Activated B cell treated with CpG ODN at 0.5 μM for 24 hours (primary cell): ENCODE results near the gene ENHO. TPM values are rescaled to one million over a fixed set of nuclear protein-coding genes. Genes with fewer than 3 reads are reported as not detected.

Experiments
- ATAC-seq: fragments of 200-7000 bp; cut with Tn5 transposase; one replicate; pipeline ENCODE4 v1.10.0; 2021; ENCODE audit warnings: low read depth, mild to moderate bottlenecking, moderate library complexity
- CTCF ChIA-PET: fragments of 350-600 bp; sonication (Branson Sonifier 250); formaldehyde crosslinking; loops from one replicate; lab custom pipeline; 2021; ENCODE audit warnings: antibody characterized with exemption; lab: Charles Lee
- POLR2A ChIA-PET: fragments of 350-600 bp; sonication (Branson Sonifier 250); formaldehyde crosslinking; loops from one replicate; lab custom pipeline; 2021; ENCODE audit warnings: antibody characterized with exemption; lab: Charles Lee
- DNase-seq: peaks from one replicate; pipeline ENCODE4 v3.0.0; 2022
- H3K27ac Mint-ChIP-seq: one replicate; pipeline ENCODE4 v1.8.0; 2020; ENCODE audit warnings: mixed read lengths
- H3K27me3 Mint-ChIP-seq: one replicate; pipeline ENCODE4 v1.8.0; 2021; ENCODE audit warnings: mixed read lengths
- H3K36me3 Mint-ChIP-seq: one replicate; pipeline ENCODE4 v1.8.0; 2021; ENCODE audit warnings: low read depth, mixed read lengths
- H3K4me1 Mint-ChIP-seq: one replicate; pipeline ENCODE4 v1.8.0; 2021; ENCODE audit warnings: mixed read lengths
- H3K4me3 Mint-ChIP-seq: one replicate; pipeline ENCODE4 v1.8.0; 2020; ENCODE audit warnings: mild to moderate bottlenecking, mixed read lengths
- H3K9me3 Mint-ChIP-seq: one replicate; pipeline ENCODE4 v1.8.0; 2020; ENCODE audit warnings: mixed read lengths
- CTCF ChIP-seq: fragments of 200-600 bp; IDR thresholded peaks from one replicate; pipeline ENCODE4 v1.8.0; 2022; ENCODE audit warnings: antibody characterized with exemption, mild to moderate bottlenecking
- intact Hi-C: fragments of 100-400 bp; cut with micrococcal nuclease; formaldehyde crosslinking; loops from one replicate; pipeline ENCODE4 v1.15.1; 2024
- total RNA-seq: library from RNA; stranded (reverse); gene quantifications from 2 replicates; pipeline ENCODE4 v1.2.3, GENCODE V29; 2022

ENHO gene
- total RNA-seq, 1 donor from 2014 or later, result not detected

GRCh38 chr9:34491596-34491995, 31.2 kb downstream of the ENHO start:
- H3K36me3 Mint-ChIP-seq, result no peaks in the 10 kb centered on the region
- CTCF ChIA-PET, result no interaction called here

GRCh38 chr9:34490760-34491159, 32.0 kb downstream of the ENHO start:
- ChIA-PET CTCF (interaction anchor here (1.1 to 1.6 kb wide), 2 partner anchors 87 to 113 kb away, joined by 3 read pairs; no protein-coding TSS in a partner anchor), POLR2A (no interaction called here)
- Mint-ChIP-seq H3K4me1 (no peaks in the 10 kb centered on the region), H3K36me3 (no peaks in the 10 kb centered on the region), H3K4me3 (no peak overlapping the region), H3K27me3 (peaks cover 29% of the 10 kb centered on the region), H3K9me3 (peaks cover 2% of the 10 kb centered on the region), H3K27ac (no peak overlapping the region)
- TF ChIP-seq CTCF, result no peak
- ATAC-seq (no peak), DNase-seq (no peak)
- intact Hi-C loops, result no loop called here

More at GRCh38 chr9:34491596-34491995, 31.2 kb downstream of the ENHO start:
- Mint-ChIP-seq H3K4me3 (no peak overlapping the region), H3K9me3 (peaks cover 2% of the 10 kb centered on the region), H3K27ac (no peak overlapping the region), H3K27me3 (peaks cover 28% of the 10 kb centered on the region), H3K4me1 (no peaks in the 10 kb centered on the region)
- ATAC-seq (no peak), DNase-seq (no peak)
- intact Hi-C loops, result no loop called here
- POLR2A ChIA-PET, result no interaction called here
- TF ChIP-seq CTCF, result no peak

- intact Hi-C loops, result no loop called here
- POLR2A ChIA-PET, result no interaction called here
- ATAC-seq, result no peak
- Mint-ChIP-seq H3K27ac (no peak overlapping the region), H3K4me3 (no peak overlapping the region), H3K9me3 (peaks cover 2% of the 10 kb centered on the region), H3K36me3 (no peaks in the 10 kb centered on the region), H3K27me3 (peaks cover 29% of the 10 kb centered on the region), H3K4me1 (no peaks in the 10 kb centered on the region)
- no peak for TF ChIP-seq CTCF
- CTCF ChIA-PET, result interaction anchor here (1.1 to 1.6 kb wide), 2 partner anchors 86 to 113 kb away, joined by 3 read pairs; no protein-coding TSS in a partner anchor
- DNase-seq, result no peak
These were observed 32.4 kb downstream of the ENHO start for GRCh38 chr9:34490360-34490759.

- CTCF ChIA-PET, result interaction anchor here (0.8 kb wide), 1 partner anchor 83 kb away, joined by 3 read pairs; no protein-coding TSS in a partner anchor
- TF ChIP-seq CTCF, result no peak
- Mint-ChIP-seq H3K9me3 (no peaks in the 10 kb centered on the region), H3K4me1 (no peaks in the 10 kb centered on the region), H3K27ac (no peak overlapping the region), H3K27me3 (peaks cover 29% of the 10 kb centered on the region), H3K4me3 (no peak overlapping the region), H3K36me3 (no peaks in the 10 kb centered on the region)
- ATAC-seq, result no peak
- DNase-seq, result no peak
- POLR2A ChIA-PET, result no interaction called here
- intact Hi-C loops, result no loop called here
These were observed 36.2 kb downstream of the ENHO start for GRCh38 chr9:34486572-34486971.

GRCh38 chr9:34485822-34486221, 37.0 kb downstream of the ENHO start:
- no peak for ATAC-seq
- H3K36me3 Mint-ChIP-seq, result no peaks in the 10 kb centered on the region
- intact Hi-C loops, result no loop called here
- no peaks in the 10 kb centered on the region for H3K9me3 Mint-ChIP-seq
- ChIA-PET CTCF (interaction anchor here (1.3 kb wide), 1 partner anchor 14 kb away, joined by 3 read pairs; no protein-coding TSS in a partner anchor), POLR2A (no interaction called here)
- no peak for TF ChIP-seq CTCF
- H3K4me1 Mint-ChIP-seq, result no peaks in the 10 kb centered on the region
- no peak overlapping the region for H3K27ac Mint-ChIP-seq
- no peak overlapping the region for H3K4me3 Mint-ChIP-seq
- DNase-seq, result no peak
- peaks cover 27% of the 10 kb centered on the region for H3K27me3 Mint-ChIP-seq
